HFF-Myc (cell line): ENCODE measurements around the gene PCMT1.

ENCODE experiments used
- DNase-seq: peaks from one replicate; pipeline ENCODE4 v3.0.0-alpha.2; 2011; ENCODE audit warnings: low read depth; ENCODE audit errors: extremely low read depth
- H3K4me3 ChIP-seq: replicated peaks from 2 replicates; pipeline ENCODE4 v1.5.1; 2011; ENCODE audit warnings: low read depth, mild to moderate bottlenecking, control low read depth, low read length
- TF ChIP-seq, protein P1 (sequence below): IDR thresholded peaks from 2 replicates; pipeline ENCODE4 v1.5.1; 2012; ENCODE audit warnings: mild to moderate bottlenecking, low read depth, low read length, control low read depth; ENCODE audit errors: missing control alignments

The PCMT1 gene

DNA sequence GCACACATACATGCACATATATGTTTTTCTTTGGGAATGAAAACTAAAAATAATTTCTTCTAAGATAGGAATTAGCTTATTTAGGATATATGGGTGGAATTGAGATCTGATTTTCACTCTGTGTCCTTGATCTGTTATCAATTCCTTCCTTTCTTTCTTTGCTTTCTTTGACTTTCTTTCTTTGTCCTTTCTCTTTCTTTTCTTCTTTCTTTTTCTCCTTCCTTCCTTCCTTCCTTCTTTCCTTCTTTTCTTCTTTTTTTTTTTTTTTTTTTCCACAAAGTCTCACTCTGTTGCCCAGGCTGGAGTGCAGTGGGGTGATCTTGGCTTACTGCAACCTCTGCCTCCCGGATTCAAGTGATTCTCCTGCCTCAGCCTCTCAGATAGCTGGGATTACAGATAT lies 28.1 kb downstream of the PCMT1 start:
- no peak overlapping the region for H3K4me3 ChIP-seq
- no peak for DNase-seq
- TF ChIP-seq, protein P1, sequence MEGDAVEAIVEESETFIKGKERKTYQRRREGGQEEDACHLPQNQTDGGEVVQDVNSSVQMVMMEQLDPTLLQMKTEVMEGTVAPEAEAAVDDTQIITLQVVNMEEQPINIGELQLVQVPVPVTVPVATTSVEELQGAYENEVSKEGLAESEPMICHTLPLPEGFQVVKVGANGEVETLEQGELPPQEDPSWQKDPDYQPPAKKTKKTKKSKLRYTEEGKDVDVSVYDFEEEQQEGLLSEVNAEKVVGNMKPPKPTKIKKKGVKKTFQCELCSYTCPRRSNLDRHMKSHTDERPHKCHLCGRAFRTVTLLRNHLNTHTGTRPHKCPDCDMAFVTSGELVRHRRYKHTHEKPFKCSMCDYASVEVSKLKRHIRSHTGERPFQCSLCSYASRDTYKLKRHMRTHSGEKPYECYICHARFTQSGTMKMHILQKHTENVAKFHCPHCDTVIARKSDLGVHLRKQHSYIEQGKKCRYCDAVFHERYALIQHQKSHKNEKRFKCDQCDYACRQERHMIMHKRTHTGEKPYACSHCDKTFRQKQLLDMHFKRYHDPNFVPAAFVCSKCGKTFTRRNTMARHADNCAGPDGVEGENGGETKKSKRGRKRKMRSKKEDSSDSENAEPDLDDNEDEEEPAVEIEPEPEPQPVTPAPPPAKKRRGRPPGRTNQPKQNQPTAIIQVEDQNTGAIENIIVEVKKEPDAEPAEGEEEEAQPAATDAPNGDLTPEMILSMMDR = no peak

DNA sequence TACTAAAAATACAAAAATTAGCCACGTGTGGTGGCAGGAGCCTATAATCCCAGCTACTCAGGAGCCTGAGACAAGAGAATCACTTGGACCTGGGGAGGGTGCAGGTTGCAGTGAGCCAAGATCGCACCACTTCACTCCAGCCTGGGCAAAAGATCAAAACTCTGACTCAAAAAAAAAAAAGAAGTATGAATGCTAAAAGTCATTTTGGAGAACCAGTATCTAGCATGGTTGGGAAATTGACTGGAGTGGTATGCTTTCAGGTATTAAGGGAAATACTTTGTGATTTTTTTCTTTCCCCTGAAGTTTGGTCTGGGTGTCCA lies 30.1 kb downstream of the PCMT1 start:
- TF ChIP-seq, protein P1 = no peak
- no peak overlapping the region for H3K4me3 ChIP-seq
- DNase-seq = no peak

DNA sequence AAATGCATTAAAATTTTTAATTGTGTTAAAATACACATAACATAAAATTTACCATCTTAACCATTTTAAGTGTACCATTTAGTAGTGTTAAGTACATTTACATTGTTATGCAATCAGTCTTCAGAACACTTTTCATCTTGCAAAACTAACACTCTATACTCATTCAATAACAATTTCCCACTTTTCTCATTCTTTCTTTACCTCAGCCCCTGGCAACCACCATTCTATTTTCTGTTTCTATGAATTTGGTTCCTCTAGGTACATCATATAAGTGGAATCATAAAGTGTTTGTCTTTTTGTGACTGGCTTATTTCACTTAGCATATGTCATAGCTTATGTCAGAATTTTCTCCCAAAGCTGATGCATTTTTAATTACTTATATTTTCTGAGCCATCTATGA lies 32.2 kb downstream of the PCMT1 start:
- TF ChIP-seq, protein P1 = no peak
- no peak overlapping the region for H3K4me3 ChIP-seq
- no peak for DNase-seq

DNA sequence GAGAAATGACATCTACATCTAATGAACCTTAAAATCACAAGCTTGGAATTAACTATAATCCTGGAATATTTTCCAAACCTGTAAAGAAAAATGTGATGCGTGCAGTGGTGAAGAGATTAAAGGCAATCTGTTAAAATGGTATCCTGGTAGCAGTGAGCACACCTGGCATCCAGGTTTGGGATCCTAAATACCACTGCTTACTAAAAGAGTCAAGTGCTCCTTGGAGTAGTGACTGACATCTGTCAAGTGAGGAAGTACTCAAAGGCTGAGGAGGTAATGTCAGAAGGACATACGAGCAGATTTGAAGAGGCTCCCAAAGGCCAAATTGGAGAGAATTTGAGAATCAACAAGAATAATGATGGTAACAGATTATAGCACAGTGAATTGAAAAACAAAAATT lies 32.8 kb downstream of the PCMT1 start:
- TF ChIP-seq, protein P1 = no peak
- no peak overlapping the region for H3K4me3 ChIP-seq
- DNase-seq = no peak

DNA sequence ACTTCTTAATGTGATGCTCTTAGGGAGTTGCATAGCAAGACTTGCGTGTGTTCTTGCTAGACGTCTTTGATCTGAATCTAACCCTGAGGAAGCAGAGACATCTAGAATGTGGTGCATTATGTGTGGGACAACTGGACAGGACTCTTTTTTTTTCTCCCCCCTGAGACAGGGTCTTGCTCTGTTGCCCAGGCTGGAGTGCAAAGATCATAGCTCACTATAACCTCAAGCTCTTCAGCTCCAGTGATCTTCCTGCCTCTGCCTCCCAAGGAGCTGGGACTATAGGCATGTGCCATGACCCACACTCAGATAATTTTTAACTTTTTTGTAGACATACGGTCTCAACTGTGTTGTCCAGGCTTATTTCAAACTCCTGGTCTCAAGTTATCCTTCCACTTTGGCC lies 34.0 kb downstream of the PCMT1 start:
- H3K4me3 ChIP-seq = no peak overlapping the region
- TF ChIP-seq, protein P1 = no peak
- no peak for DNase-seq

DNA sequence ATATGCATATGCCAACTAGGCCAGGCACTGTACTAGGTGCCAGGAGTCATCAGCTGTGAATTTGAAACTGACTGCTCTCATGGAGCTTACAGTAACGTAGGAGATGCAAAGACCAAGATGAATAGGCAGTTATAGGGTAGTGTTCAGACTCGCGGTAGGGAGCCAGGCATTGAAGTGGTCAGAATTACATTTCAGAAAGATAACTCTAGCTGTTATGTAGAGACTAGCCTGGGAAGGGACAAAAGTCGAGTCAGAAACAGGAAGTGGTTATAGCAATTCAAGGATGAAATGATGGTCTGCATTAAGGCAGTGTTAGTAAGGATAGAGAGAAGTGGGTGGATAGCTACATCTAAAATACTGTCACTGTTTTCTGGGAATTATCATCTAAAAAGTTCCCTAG lies 56.6 kb downstream of the PCMT1 start:
- H3K4me3 ChIP-seq = no peak overlapping the region
- no peak for DNase-seq
- TF ChIP-seq, protein P1 = no peak

DNA sequence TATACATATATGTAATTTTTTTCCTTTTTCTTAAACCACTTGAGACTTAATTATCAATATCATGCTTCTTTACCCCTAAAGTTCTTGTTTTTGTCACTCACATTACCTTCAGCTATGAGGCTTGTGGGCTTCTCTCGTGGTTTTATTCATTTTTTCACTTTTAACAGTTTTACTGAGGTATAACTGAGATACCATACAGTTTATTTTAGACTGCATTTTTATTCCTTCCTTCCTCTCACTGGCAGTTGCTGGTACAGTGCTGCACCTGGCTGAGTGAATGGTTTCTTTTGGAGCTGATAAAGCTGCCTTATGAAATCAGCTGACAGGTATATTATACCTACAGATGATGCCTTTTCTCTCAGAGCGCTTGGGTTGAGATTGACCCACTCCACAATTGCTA lies 60.3 kb downstream of the PCMT1 start:
- TF ChIP-seq, protein P1 = no peak

More for the DNA sequence above, 60.3 kb downstream of the PCMT1 start:
- DNase-seq = no peak
- no peak overlapping the region for H3K4me3 ChIP-seq
